Muscle layer of colon (tissue), 2 donors: ENCODE measurements around the gene B3GLCT.

Experiments
- H3K27ac ChIP-seq: one replicate; pipeline ENCODE4 v1.7.0; 2013; ENCODE audit warnings: low read depth, mild to moderate bottlenecking, low read length, moderate library complexity
- H3K27me3 ChIP-seq, 2 donors: one replicate each; pipeline ENCODE4 v1.7.0; 2013; ENCODE audit warnings: low read length in 2 of 2, mild to moderate bottlenecking in 2 of 2; ENCODE audit not compliant: insufficient read depth in 2 of 2, control insufficient read depth in 1 of 2
- H3K36me3 ChIP-seq: one replicate; pipeline ENCODE4 v1.7.0; 2013; ENCODE audit warnings: mild to moderate bottlenecking, low read length; ENCODE audit not compliant: insufficient read depth
- H3K4me1 ChIP-seq: one replicate; pipeline ENCODE4 v1.7.0; 2013; ENCODE audit warnings: mild to moderate bottlenecking, low read length; ENCODE audit not compliant: insufficient read depth
- H3K4me3 ChIP-seq, 2 donors: one replicate each; pipeline ENCODE4 v1.7.0; 2013; ENCODE audit warnings: low read length in 2 of 2, low read depth in 1 of 2, mild to moderate bottlenecking in 1 of 2, moderate library complexity in 1 of 2
- H3K9ac ChIP-seq: one replicate; pipeline ENCODE4 v1.7.0; 2013; ENCODE audit warnings: low read length
- H3K9me3 ChIP-seq: one replicate; pipeline ENCODE4 v1.7.0; 2013; ENCODE audit warnings: mild to moderate bottlenecking, low read length
- donor health status: abdominal sarcoma.
- donor health status: Adenocarcinoma of cecum.

The B3GLCT gene

GRCh38 chr13:31248361-31248760, 48.6 kb downstream of the B3GLCT start:
- Histone ChIP-seq H3K27ac (no peak overlapping the region), H3K9me3 (no peaks in the 10 kb centered on the region), H3K4me3 (no peak overlapping the region), H3K9ac (no peak overlapping the region), H3K4me1 (no peaks in the 10 kb centered on the region), H3K36me3 (no peaks in the 10 kb centered on the region), H3K27me3 (no peaks in the 10 kb centered on the region)

DNA sequence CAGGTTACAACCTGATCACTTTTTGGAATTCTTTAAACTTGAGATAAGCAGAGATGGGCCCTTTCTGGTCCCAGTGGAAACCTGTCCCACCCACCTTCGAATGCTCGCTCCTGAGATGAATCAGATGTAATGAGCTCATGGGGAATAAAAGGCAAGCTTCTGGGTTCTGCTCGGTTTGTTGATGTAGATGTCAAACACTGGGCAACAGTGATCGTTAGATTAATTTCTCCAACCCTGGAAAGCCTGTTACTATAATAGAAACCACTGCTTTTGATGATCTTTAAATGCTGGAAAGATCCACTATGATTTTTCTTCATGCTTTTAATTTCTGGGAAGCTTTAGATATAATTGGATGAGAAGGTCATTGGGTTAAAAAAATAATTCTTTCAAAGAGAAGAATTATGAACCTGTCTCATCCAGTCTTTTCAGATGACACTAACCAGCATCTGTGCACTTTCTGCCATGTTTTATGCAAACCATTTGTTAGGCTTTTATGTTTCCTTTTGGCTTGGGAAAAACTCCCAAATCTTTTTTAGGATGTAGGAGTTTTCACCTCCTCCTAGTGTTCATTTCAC, 49.3 kb downstream of the B3GLCT start:
- Histone ChIP-seq H3K27ac (no peak overlapping the region), H3K36me3 (no peaks in the 10 kb centered on the region), H3K4me3 (no peak overlapping the region), H3K4me1 (no peaks in the 10 kb centered on the region), H3K9ac (no peak overlapping the region), H3K27me3 (no peaks in the 10 kb centered on the region), H3K9me3 (no peaks in the 10 kb centered on the region)

DNA sequence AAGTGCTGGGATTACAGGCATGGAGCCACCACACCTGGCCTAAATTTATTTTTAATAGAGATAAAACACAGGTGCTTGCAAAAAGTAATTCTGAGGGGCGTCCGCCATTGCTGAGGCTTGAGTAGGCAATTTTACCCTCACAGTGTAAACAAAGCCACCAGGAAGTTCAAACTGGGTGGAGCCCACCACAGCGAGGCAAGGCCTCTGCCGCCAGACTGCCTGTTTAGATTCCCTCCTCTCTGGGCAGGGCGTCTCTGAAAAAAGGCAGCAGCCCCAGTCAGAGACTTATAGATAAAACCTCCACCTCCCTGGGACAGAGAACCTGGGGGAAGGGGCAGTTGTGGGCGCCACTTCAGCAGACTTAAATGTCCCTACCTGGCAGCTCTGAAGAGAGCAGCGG, 50.7 kb downstream of the B3GLCT start:
- no peak overlapping the region for H3K9ac ChIP-seq
- H3K27me3 ChIP-seq, result no peaks in the 10 kb centered on the region
- H3K4me1 ChIP-seq, result no peaks in the 10 kb centered on the region
- H3K27ac ChIP-seq, result no peak overlapping the region
- H3K4me3 ChIP-seq, result no peak overlapping the region
- H3K36me3 ChIP-seq, result no peaks in the 10 kb centered on the region
- no peaks in the 10 kb centered on the region for H3K9me3 ChIP-seq

DNA sequence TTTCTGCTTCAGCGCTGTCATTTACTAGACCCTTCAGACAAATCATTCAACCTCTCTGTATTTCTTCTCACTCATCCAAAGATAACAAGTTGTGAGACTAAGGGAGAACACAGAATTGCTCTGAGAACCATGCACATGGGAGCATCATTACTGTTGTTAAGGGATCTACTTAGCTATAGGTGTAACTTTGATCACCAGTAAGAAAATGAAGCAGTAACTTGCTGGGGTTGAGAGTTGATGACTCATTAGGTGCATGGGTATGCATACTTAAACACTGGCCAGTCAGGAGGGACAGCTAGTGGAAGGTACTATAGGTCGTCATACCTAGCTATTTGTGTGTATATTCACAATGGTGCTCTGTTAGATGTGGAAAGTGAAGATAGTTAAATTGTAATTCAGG, 61.5 kb downstream of the B3GLCT start:
- H3K4me3 ChIP-seq, result no peak overlapping the region
- no peak overlapping the region for H3K27ac ChIP-seq
- no peaks in the 10 kb centered on the region for H3K4me1 ChIP-seq
- no peak overlapping the region for H3K9ac ChIP-seq
- H3K27me3 ChIP-seq, result no peaks in the 10 kb centered on the region
- H3K9me3 ChIP-seq, result no peaks in the 10 kb centered on the region
- H3K36me3 ChIP-seq, result peaks cover 11% of the 10 kb centered on the region

DNA sequence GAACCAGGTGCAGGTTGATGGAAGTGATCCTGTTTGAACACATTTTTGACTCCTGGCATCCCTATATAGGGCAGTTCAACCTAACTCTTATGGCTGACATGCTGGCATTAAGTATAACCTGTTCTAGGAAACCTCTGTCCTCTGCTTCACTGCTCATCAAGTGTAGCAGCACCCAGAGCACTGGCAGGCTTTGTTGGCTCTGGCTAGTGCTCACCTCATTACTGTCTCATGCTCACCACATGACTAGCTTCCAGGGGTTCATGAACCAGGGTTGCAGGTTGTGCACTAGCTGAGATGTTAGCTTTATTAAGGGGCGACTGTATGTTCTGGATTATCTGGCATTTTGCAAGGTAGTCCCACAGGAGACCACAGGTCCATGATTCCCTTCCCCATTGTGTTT, 63.6 kb downstream of the B3GLCT start:
- no peaks in the 10 kb centered on the region for H3K9me3 ChIP-seq
- H3K4me3 ChIP-seq, result no peak overlapping the region
- no peak overlapping the region for H3K27ac ChIP-seq
- H3K9ac ChIP-seq, result no peak overlapping the region
- no peaks in the 10 kb centered on the region for H3K4me1 ChIP-seq
- H3K36me3 ChIP-seq, result peaks cover 11% of the 10 kb centered on the region
- no peaks in the 10 kb centered on the region for H3K27me3 ChIP-seq

GRCh38 chr13:31264151-31264550, 64.4 kb downstream of the B3GLCT start:
- Histone ChIP-seq H3K4me3 (no peak overlapping the region), H3K27me3 (no peaks in the 10 kb centered on the region), H3K4me1 (no peaks in the 10 kb centered on the region)

GRCh38 chr13:31267126-31267784, 67.5 kb downstream of the B3GLCT start:
- Histone ChIP-seq H3K27me3 (no peaks in the 10 kb centered on the region), H3K4me3 (no peak overlapping the region), H3K4me1 (no peaks in the 10 kb centered on the region), H3K36me3 (peaks cover 6% of the 10 kb centered on the region), H3K9ac (no peak overlapping the region), H3K9me3 (no peaks in the 10 kb centered on the region), H3K27ac (no peak overlapping the region)

More at GRCh38 chr13:31264151-31264550, 64.4 kb downstream of the B3GLCT start:
- no peak overlapping the region for H3K27ac ChIP-seq
- peaks cover 11% of the 10 kb centered on the region for H3K36me3 ChIP-seq
- no peaks in the 10 kb centered on the region for H3K9me3 ChIP-seq
- H3K9ac ChIP-seq, result no peak overlapping the region

- H3K27me3 ChIP-seq, result no peaks in the 10 kb centered on the region
- no peak overlapping the region for H3K9ac ChIP-seq
- H3K4me3 ChIP-seq, result no peak overlapping the region
- no peaks in the 10 kb centered on the region for H3K9me3 ChIP-seq
- H3K27ac ChIP-seq, result no peak overlapping the region
- no peaks in the 10 kb centered on the region for H3K4me1 ChIP-seq
- H3K36me3 ChIP-seq, result peaks cover 10% of the 10 kb centered on the region
These were observed 74.6 kb downstream of the B3GLCT start for GRCh38 chr13:31274390-31274789.

DNA sequence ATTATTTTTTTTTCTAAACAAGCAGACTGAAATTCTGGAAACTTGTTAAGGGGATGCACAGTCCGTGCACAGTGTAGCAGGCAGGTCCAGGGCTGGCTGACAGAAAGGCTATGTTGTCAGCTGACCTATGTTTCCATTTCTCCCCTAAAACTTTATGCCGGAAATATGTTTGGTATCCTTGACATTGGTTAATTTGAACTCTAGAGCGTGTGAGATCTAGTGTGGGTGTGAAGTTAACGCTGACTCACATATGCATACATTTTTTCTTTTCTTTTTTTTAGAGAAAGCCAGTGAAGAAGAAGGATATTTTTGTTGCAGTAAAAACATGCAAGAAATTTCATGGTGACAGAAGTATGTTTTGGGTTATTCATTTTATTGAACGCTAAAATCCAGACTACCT, 76.6 kb downstream of the B3GLCT start:
- Histone ChIP-seq H3K9me3 (no peaks in the 10 kb centered on the region), H3K9ac (no peak overlapping the region), H3K27ac (no peak overlapping the region), H3K4me1 (no peaks in the 10 kb centered on the region), H3K36me3 (peaks cover 10% of the 10 kb centered on the region), H3K27me3 (no peaks in the 10 kb centered on the region), H3K4me3 (no peak overlapping the region)

- peaks cover 10% of the 10 kb centered on the region for H3K36me3 ChIP-seq
- no peak overlapping the region for H3K9ac ChIP-seq
- H3K27ac ChIP-seq, result no peak overlapping the region
- no peaks in the 10 kb centered on the region for H3K4me1 ChIP-seq
- H3K27me3 ChIP-seq, result no peaks in the 10 kb centered on the region
- no peak overlapping the region for H3K4me3 ChIP-seq
- H3K9me3 ChIP-seq, result no peaks in the 10 kb centered on the region
These were observed 79.1 kb downstream of the B3GLCT start for GRCh38 chr13:31278869-31279268.

- Histone ChIP-seq H3K9ac (no peak overlapping the region), H3K27ac (no peak overlapping the region), H3K36me3 (peaks cover 6% of the 10 kb centered on the region), H3K27me3 (no peaks in the 10 kb centered on the region), H3K4me3 (no peak overlapping the region), H3K4me1 (no peaks in the 10 kb centered on the region), H3K9me3 (peaks cover under 1% of the 10 kb centered on the region)
These were observed 83.1 kb downstream of the B3GLCT start for GRCh38 chr13:31282741-31283455.
